ENCODE measurements around the gene RNF17.

Gene RNF17

DNA sequence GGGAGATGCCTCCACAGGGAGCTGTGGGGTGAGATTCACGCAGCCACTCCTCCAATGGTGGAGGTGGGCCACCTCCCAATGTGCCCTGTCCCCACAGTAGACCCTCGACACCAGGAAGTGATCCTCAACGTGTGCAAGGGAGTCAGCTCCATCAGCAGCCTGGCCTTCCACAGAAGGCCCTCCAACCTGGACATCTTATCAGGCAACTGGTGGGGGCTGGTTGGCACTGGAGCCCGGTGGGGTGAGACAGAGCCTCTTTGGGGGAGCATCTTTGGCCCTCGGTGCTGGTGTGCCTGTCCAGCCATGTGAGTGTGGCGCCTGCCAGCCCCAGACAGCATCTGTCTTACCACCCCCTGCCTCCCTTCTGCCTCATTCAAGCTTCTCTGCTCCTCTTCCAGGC is 19.7 kb upstream of the RNF17 start:
- H3K4me3 ChIP-seq (ENCODE audit: low read depth, low read length): no peak overlapping the region
- in situ Hi-C loops (cut with HindIII; ENCODE audit: low sequenced_read_pairs): no loop called here
- no peak for DNase-seq (ENCODE audit: low read depth)
- TF ChIP-seq, protein P1, sequence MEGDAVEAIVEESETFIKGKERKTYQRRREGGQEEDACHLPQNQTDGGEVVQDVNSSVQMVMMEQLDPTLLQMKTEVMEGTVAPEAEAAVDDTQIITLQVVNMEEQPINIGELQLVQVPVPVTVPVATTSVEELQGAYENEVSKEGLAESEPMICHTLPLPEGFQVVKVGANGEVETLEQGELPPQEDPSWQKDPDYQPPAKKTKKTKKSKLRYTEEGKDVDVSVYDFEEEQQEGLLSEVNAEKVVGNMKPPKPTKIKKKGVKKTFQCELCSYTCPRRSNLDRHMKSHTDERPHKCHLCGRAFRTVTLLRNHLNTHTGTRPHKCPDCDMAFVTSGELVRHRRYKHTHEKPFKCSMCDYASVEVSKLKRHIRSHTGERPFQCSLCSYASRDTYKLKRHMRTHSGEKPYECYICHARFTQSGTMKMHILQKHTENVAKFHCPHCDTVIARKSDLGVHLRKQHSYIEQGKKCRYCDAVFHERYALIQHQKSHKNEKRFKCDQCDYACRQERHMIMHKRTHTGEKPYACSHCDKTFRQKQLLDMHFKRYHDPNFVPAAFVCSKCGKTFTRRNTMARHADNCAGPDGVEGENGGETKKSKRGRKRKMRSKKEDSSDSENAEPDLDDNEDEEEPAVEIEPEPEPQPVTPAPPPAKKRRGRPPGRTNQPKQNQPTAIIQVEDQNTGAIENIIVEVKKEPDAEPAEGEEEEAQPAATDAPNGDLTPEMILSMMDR (IDR thresholded peaks at IDR 0.05; ENCODE audit: low read depth, low read length, missing control alignments): no peak

DNA sequence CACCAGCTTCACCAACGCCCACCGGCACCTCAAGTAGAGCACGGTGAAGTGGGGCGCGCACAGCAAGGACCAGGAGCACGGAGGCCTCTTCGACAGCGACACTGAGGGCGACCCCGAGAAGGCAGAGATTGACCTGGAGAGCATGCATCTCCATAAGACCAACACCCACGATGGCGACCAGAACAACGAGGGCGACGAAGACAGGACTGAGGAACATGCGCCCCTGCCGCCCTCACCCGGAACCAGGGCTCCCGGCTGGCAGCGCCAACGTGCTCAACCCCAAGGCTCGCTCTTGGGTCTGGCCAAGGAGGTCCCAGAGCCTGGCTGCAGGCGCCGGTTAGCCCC is 18.5 kb upstream of the RNF17 start:
- in situ Hi-C loops (cut with HindIII; ENCODE audit: low sequenced_read_pairs): no loop called here

DNA sequence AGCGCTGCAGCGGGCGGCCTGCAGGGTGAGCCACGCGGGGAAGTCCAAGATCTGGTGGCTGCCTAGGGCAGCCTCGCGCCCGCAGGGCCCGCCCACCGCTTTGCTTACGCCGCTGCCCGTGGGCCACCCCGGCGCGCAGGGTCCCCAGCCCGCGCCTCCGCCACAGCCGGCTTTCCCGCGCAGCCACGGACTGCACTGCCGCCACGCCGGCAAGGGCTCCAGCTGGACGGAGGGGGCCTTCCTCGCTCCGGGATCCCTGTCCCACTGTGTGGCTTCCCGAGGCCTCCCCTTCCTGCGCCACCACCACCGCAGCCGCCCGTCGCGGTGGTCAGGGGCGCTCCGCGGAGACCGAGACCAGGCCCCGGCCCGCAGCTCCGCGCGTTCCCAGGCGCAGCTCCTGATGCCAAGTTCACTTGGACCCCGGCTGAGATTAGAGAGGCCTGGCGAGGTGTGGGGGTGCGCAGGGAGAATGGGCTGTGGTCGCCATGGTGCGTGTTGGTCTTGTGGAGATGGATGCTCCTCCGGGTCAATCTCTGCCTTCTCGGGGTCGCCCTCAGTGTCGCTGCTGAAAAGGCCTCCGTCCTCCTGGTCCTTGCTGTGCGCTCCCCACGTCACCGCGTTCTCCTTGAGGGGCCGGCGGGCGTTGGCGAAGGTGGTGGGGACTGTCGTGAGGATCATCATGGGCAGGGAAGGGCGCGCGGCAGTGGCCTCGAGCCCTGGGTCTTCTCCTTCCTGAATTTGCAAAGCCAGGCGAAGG is 17.9 kb upstream of the RNF17 start:
- TF ChIP-seq, protein P1 (IDR thresholded peaks at IDR 0.05; ENCODE audit: low read depth, low read length, missing control alignments): no peak
- DNase-seq (ENCODE audit: low read depth): no peak
- no peak overlapping the region for H3K4me3 ChIP-seq (ENCODE audit: low read depth, low read length)
- in situ Hi-C loops (cut with HindIII; ENCODE audit: low sequenced_read_pairs): no loop called here

More for the DNA sequence above, 18.5 kb upstream of the RNF17 start:
- DNase-seq (ENCODE audit: low read depth): no peak
- no peak overlapping the region for H3K4me3 ChIP-seq (ENCODE audit: low read depth, low read length)
- TF ChIP-seq, protein P1 (IDR thresholded peaks at IDR 0.05; ENCODE audit: low read depth, low read length, missing control alignments): no peak

DNA sequence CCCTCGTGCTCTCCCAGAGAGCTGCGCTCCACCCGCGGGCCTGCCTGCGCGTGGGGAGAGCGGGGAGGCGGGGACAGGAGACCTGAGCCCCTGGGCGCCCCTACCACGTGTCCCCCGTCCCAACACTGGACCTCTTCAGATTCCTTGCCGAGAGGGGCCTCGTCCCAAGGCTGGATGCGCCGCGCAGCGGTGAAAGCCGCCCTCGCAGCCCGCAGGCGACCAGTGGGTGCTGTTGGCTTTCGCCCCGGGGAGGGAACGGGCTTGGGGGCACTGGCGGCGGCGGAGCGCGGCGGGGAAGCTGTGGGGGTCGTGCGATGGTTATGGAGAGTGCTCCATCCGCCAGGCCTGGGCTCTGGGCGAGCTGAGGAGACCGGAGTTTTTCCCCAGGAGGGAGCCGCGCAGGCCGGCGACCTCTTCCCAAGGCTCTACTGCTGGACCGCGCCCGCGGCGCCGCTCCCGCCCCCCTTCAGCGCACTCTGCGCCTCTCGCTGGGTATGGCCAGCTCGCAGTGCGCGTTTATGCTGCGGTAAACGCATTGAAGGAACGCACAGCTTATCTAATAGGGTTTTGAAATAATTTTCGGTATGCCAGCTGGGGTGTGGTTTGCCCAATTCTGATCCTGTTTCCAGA is 17.2 kb upstream of the RNF17 start:
- in situ Hi-C loops (cut with HindIII; ENCODE audit: low sequenced_read_pairs): no loop called here
- no peak for DNase-seq (ENCODE audit: low read depth)
- peak overlapping the region; percentile 34 for H3K4me3 ChIP-seq (ENCODE audit: low read depth, low read length)
- TF ChIP-seq, protein P1 (IDR thresholded peaks at IDR 0.05; ENCODE audit: low read depth, low read length, missing control alignments): peak; percentile 12

DNA sequence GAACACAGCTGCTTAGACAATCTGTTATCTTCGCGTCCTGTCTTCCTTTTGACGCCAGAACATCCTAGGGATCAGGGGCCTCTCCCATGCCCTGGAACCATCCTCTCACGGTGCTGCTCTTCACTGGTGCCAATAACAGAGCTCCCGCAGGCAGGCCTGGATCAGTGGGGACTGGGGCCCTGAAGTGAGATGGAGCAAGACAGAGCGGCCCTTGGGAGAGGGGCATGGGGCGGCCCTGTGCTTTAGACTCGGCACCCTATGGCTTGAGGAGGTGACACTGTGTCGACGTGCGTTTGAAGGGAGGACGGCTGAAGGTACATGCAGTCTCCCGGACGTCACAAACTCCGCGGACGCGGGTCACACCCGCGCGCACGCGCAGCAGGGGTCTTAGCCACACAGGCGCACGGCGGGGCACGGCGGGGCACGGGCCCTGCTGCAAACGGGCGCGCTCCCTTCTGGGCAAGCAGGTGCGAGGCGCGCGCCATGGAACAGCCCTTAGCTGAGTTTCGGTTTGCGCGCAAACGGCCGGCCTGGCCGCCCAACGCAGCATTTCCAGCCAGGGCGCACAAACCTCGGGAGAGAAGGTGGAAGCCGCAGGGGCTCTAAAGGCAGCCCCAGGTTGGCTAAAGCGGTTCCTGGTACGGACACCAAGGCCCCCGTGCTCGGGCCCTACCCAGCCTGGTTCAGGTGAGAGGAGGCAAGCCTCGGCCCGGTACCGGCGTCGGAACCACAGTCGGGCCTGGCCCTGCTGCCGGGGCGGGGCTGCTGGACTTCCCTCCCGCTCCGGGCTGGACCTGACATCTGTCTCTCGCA is 16.5 kb upstream of the RNF17 start:
- peak overlapping the region; percentile 34 for H3K4me3 ChIP-seq (ENCODE audit: low read depth, low read length)
- in situ Hi-C loops (cut with HindIII; ENCODE audit: low sequenced_read_pairs): no loop called here
- no peak for DNase-seq (ENCODE audit: low read depth)
- TF ChIP-seq, protein P1 (IDR thresholded peaks at IDR 0.05; ENCODE audit: low read depth, low read length, missing control alignments): no peak

DNA sequence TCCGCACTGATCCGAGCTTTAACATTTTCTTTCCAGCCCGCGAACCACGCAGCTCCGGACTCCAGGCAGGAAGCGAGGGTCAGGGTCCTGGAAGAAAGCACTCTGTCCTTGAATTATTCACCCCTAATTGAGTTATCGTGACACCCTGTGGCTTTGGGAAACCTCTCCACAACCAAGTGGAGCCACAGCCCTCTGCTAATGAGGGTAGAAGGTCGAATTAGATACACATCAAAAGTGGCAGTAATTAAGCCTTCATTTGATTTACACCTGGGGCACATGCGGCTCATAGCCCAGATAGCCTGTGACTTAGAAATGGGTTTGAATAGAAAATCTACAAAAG is 15.9 kb upstream of the RNF17 start:
- TF ChIP-seq, protein P1 (IDR thresholded peaks at IDR 0.05; ENCODE audit: low read depth, low read length, missing control alignments): no peak
- DNase-seq (ENCODE audit: low read depth): no peak
- in situ Hi-C loops (cut with HindIII; ENCODE audit: low sequenced_read_pairs): no loop called here
- H3K4me3 ChIP-seq (ENCODE audit: low read depth, low read length): peak overlapping the region; percentile 34
